HUES48 (cell line): ENCODE measurements around the gene ZDHHC1.
"Not testable (repeated sequence)": the region's sequence is repeated elsewhere in the genome, so short reads cannot be mapped to it uniquely, and the experiment has no call there.

Source experiments
- H3K27ac ChIP-seq: one replicate; pipeline ENCODE4 v1.7.0; 2013; ENCODE audit warnings: low read depth, low read length, inconsistent platforms
- H3K27me3 ChIP-seq: 2 replicates; pipeline ENCODE4 v1.6.1; 2013; ENCODE audit warnings: mild to moderate bottlenecking, low read length; ENCODE audit not compliant: control insufficient read depth, insufficient read depth
- H3K36me3 ChIP-seq: 2 replicates; pipeline ENCODE4 v1.6.1; 2013; ENCODE audit warnings: low read length; ENCODE audit not compliant: control insufficient read depth, insufficient read depth
- H3K4me1 ChIP-seq: 2 replicates; pipeline ENCODE4 v1.6.1; 2013; ENCODE audit warnings: mild to moderate bottlenecking, low read length; ENCODE audit not compliant: control insufficient read depth, insufficient read depth
- H3K4me3 ChIP-seq: 2 replicates; pipeline ENCODE4 v1.5.1; 2013; ENCODE audit warnings: mild to moderate bottlenecking, low read depth, low read length
- H3K9ac ChIP-seq: 2 replicates; pipeline ENCODE4 v1.6.1; 2013; ENCODE audit warnings: mild to moderate bottlenecking, low read depth, low read length, moderate library complexity
- H3K9me3 ChIP-seq: 2 replicates; pipeline ENCODE4 v1.6.1; 2013; ENCODE audit warnings: low read length; ENCODE audit not compliant: control insufficient read depth, insufficient read depth

Gene ZDHHC1

DNA sequence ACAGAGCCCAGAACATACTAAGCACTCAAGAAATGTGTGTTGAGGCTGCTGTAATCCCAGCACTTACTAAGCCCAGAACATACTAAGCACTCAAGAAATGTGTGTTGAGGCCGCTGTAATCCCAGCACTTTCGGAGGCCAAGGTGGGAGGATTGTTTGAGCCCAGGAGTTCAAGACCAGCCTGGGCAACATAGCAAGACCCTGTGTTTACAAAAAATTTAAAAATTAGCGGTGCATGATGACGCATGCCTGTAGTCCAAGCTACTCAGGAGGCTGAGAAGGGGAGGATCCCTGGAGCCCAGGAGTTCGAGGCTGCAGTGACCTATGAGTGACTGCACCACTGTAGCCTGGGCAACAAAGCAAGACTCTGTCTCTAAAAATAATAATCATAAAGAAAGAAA, 6.7 kb upstream of the ZDHHC1 start:
- peaks cover 3% of the 10 kb centered on the region; the same call in 1 of the 2 replicates for H3K27me3 ChIP-seq
- H3K4me3 ChIP-seq, result no peak overlapping the region
- H3K36me3 ChIP-seq, result no peaks in the 10 kb centered on the region
- peaks cover 34% of the 10 kb centered on the region for H3K4me1 ChIP-seq
- H3K27ac ChIP-seq, result no peak overlapping the region
- no peak overlapping the region for H3K9ac ChIP-seq
- no peaks in the 10 kb centered on the region for H3K9me3 ChIP-seq

DNA sequence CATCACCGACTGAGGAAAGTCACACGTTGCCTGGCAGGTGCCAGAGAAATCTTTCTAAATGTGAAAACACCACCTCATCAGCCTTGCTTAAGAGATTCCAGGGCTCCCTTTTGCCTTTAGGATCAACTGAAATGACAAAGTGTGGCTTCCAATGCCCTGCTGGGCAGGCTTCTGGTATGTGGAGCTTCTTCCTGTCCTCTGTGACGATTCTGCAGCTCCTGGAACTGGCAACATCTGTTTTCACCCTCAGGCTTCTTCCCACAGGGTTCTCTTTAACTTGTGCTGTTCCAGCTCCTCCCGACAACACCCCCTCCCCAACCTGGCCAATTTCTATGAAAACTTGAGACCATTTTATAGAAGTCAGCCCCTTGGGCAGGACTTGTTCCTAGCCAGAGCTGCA, 4.8 kb upstream of the ZDHHC1 start:
- no peak overlapping the region for H3K9ac ChIP-seq
- no peaks in the 10 kb centered on the region for H3K9me3 ChIP-seq
- no peaks in the 10 kb centered on the region for H3K36me3 ChIP-seq
- H3K27me3 ChIP-seq, result no peaks in the 10 kb centered on the region
- no peak overlapping the region for H3K4me3 ChIP-seq
- H3K4me1 ChIP-seq, result peaks cover 34% of the 10 kb centered on the region
- H3K27ac ChIP-seq, result no peak overlapping the region

DNA sequence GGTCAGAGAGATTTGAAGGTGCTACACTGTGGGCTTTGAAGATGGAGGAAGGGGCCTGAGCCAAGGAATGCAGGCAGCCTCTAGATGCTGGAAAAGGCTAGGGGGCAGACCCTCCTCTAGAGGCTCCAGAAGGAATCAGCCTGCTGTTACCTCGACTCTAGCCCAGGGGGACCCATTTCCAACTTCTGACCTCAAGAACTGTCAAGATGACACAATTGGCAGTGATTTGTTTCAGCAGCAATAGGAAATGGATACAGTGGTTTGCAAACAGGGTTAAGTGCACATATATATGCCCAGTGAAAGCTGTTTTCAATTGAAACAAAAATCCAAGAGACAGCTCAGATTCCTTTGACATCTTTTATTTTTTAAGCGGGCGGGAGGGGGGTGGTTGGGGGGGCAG, 3.7 kb upstream of the ZDHHC1 start:
- H3K9me3 ChIP-seq, result no peaks in the 10 kb centered on the region
- no peaks in the 10 kb centered on the region for H3K36me3 ChIP-seq
- H3K4me3 ChIP-seq, result no peak overlapping the region
- H3K27ac ChIP-seq, result no peak overlapping the region
- no peak overlapping the region for H3K9ac ChIP-seq
- H3K4me1 ChIP-seq, result peaks cover 23% of the 10 kb centered on the region
- no peaks in the 10 kb centered on the region for H3K27me3 ChIP-seq

DNA sequence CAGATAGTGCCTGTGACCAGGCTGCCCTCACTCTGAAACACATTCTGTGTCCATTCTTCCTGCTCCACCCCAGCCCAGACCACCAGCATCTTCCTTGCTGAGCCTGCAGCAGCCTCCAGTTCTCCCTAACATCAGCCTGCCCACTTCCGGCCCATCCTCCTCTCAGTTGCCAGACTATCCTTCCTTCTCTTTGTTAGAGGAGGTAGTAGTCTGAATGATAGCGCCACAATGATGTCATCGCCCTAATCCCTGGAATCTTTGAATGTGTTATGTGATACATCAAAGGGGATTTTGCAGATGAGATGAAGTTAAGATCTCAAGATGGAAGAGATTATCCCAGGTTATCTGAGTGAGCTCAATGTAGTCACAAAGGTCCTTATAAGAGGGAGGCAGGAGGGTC, 3.2 kb upstream of the ZDHHC1 start:
- Histone ChIP-seq H3K4me3 (no peak overlapping the region), H3K27ac (no peak overlapping the region), H3K9me3 (no peaks in the 10 kb centered on the region), H3K27me3 (no peaks in the 10 kb centered on the region), H3K36me3 (no peaks in the 10 kb centered on the region), H3K9ac (no peak overlapping the region), H3K4me1 (peaks cover 19% of the 10 kb centered on the region)

DNA sequence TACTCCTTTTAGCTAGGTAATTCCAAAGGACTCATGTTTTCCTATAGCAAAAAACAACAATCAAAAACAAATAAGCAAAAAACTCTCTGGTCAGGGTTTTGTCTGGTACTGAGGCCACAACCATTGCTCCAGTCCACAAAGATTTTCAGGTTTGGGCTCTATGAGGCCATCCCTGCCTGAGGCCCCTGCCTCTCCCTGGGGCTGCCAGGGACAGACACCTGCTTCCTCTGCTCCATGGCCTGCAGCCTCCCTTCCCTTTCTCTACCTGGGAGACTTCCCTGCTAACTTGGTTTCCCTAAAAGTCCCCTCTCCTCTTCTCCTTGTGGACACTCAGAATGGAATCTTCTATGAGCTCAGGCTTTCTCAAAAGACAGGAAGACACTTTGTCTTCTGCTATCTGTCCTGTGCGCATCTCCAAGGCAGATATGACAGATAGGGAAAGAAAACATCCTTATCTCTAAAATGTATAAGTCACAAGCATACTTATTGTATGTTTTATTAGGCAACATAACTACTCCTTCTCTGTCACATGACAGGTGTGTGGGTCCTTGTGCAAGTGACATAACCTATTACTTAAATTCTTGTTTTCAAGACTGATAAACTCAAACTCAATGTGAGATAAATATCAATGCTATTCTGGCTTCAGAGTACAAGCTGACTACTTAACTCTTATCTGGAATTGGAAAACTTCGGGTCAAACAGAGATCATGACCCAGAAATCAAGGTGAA, 1.2 kb upstream of the ZDHHC1 start:
- no peak overlapping the region for H3K27ac ChIP-seq

DNA sequence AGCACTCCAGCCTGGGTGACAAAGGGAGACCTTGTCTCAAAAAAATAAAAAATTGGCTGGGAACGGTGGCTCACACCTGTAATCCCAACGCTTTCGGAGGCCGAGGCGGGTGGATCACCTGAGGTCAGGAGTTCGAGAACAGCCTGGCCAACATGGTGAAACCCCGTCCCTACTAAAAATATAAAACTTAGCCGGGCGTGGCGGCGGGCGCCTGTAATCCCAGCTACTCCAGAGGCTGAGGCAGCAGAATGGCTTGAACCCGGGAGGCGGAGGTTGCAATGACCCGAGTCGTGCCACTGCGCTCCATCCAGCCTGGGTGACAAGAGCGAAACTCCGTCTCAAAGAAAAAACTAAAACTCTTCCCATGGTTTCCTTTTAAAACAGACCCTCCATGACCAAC, 856 bp downstream of the ZDHHC1 start:
- not testable (repeated sequence) for H3K27ac ChIP-seq, H3K9ac ChIP-seq, H3K27me3 ChIP-seq, H3K36me3 ChIP-seq, H3K9me3 ChIP-seq, H3K4me1 ChIP-seq
- H3K4me3 ChIP-seq, result peak overlapping the region; percentile 66

More for the DNA sequence above, 1.2 kb upstream of the ZDHHC1 start:
- Histone ChIP-seq H3K4me3 (no peak overlapping the region), H3K4me1 (peaks cover 11% of the 10 kb centered on the region), H3K36me3 (no peaks in the 10 kb centered on the region), H3K27me3 (no peaks in the 10 kb centered on the region), H3K9me3 (no peaks in the 10 kb centered on the region), H3K9ac (no peak overlapping the region)

DNA sequence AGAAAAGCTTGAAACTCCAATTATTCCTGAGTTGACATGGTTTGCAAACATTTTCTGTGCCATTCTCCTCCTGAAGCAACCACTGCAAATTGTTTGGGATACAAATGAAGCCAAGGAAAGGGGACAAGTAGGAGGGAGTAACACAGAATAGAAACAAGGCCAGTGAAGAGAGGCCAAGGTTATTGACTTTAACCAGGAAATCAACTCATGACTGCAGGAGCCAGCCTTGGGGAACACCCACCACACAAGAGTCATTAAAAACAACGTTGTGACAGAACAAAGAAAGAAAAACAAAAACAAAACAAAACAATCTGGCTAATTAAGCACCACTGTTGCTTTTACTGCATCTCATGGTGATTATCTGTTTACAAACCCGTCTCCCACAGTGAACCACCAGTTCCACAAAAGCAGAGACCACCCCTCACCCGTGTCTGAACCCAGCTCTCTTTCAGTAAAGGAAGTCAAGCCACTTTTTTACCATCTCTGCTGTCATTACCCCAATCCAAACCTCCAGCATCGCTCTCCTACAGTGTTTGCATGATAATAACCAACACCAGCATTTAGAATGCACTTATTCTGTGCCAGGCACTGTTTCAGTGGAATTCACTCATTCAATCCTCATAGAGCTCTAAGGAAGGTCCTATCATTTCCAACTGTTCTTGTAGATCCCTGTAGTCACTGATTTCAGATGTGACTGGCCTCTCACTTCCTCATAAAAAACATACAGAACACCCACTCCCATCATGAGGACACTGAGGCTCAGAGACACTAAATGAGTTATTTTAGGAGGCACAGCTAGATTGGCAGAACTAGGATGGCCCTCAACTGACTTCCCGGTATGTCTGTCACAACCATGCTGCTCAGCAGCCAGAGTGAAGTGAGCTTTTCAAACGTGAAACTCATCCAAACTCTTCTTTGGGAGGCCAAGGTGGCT, 2.0 kb downstream of the ZDHHC1 start:
- H3K4me1 ChIP-seq, result peaks cover 9% of the 10 kb centered on the region
- no peaks in the 10 kb centered on the region for H3K27me3 ChIP-seq
- no peak overlapping the region for H3K9ac ChIP-seq
- H3K4me3 ChIP-seq, result no peak overlapping the region
- H3K27ac ChIP-seq, result no peak overlapping the region
- H3K36me3 ChIP-seq, result no peaks in the 10 kb centered on the region
- no peaks in the 10 kb centered on the region for H3K9me3 ChIP-seq

DNA sequence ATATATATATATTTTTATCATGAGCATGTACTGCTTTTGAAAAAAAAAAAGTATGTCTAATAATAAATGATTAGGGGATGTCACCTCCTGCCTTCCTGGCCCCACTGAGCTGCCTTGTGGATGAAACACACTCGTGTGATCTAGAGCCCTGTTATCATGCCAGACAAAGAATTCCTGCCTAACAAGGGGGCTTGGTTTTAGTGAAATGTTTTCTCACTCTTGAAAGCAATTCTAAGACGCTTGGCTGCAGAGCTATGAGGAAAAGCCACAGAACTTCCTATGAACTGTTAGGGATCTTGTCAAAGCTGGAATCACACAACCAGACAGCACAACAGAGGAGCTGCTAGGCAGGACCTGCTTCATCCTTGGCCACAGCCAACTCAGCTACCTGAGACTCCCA, 4.0 kb downstream of the ZDHHC1 start:
- Histone ChIP-seq H3K9me3 (no peaks in the 10 kb centered on the region), H3K9ac (no peak overlapping the region), H3K27ac (no peak overlapping the region), H3K4me3 (no peak overlapping the region), H3K27me3 (no peaks in the 10 kb centered on the region), H3K36me3 (no peaks in the 10 kb centered on the region), H3K4me1 (peaks cover 14% of the 10 kb centered on the region)

DNA sequence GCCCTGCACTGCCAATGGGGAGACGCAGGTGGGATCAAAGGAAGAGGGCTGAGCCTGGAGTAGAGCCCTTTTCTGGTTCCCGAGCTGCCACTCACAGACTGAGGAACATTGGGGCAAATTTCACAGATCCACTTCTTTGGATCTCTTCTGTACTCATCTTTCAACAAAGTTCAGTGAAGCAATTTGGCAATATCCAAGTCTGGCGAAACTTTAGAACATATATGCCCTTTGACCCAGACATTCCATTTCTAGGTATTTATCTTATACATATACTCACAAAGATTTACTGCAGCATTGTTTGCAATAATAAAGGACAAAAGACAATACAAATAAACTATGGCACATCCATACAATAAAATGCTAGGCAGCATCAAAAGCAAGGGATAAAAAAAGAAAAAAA, 4.9 kb downstream of the ZDHHC1 start:
- Histone ChIP-seq H3K27me3 (no peaks in the 10 kb centered on the region), H3K36me3 (no peaks in the 10 kb centered on the region), H3K4me1 (peaks cover 21% of the 10 kb centered on the region), H3K4me3 (no peak overlapping the region), H3K27ac (no peak overlapping the region), H3K9ac (no peak overlapping the region), H3K9me3 (no peaks in the 10 kb centered on the region)

DNA sequence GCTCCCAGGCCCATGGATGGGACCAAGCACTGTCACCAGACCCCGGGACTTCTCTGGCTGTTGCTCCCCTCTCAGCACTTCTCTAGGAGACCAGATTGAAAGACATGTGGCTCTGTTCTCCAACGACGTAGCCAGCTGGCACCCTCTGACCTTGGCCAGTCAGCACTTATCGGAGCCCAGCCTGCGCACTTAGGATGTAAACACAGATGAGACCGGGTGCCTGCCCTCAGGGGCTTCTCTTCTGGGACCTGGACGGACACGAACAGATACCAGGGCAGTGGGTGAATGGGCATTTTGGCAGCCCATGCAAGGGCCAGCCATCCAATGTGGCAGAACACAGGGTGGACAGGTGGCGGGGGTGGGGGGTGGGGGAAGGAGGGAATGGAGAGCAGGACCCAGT, 6.6 kb downstream of the ZDHHC1 start:
- H3K9ac ChIP-seq, result no peak overlapping the region
- H3K27me3 ChIP-seq, result no peaks in the 10 kb centered on the region
- no peak overlapping the region for H3K27ac ChIP-seq
- no peak overlapping the region for H3K4me3 ChIP-seq
- no peaks in the 10 kb centered on the region for H3K9me3 ChIP-seq
- no peaks in the 10 kb centered on the region for H3K36me3 ChIP-seq
- H3K4me1 ChIP-seq, result peaks cover 21% of the 10 kb centered on the region

DNA sequence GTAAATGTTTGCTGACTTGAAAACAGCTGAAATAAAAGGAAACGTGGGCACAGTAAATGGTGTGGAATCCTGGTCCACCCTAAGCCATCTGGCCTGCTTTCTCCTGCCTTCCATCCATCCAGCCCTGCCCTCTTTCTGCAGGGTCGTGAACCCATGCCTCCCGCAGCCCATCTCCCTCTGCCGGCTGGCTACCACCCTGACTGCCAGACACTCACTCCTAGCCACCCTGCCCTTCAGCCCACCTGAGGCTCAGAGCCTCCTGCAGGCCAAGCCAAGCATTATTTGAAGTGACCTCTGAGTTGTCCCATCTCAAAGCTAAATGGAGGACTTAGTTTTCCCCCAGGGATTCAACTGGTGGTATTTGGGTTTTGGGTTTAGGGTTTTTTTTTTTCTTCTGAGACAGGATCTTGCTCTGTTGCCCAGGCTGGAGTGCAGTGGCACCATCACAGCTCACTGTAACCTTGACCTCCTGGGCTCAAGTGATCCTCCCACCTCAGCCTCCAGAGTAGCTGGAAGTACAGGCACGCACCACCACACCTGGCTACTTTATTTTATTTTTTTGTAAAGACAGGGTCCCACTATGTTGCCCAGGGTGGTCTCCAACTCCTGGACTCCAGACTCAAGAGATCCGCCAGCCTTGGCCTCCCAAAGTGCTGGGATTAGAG, 8.4 kb downstream of the ZDHHC1 start:
- no peaks in the 10 kb centered on the region for H3K36me3 ChIP-seq
- H3K27ac ChIP-seq, result no peak overlapping the region
- no peak overlapping the region for H3K9ac ChIP-seq
- H3K4me3 ChIP-seq, result no peak overlapping the region
- H3K4me1 ChIP-seq, result peaks cover 17% of the 10 kb centered on the region; the same call in 1 of the 2 replicates
- no peaks in the 10 kb centered on the region for H3K27me3 ChIP-seq
- H3K9me3 ChIP-seq, result no peaks in the 10 kb centered on the region
